Sciatic nerve (tissue), 2 donors: Measurements from ENCODE around the gene EEF1E1. TPM values are rescaled to one million over a fixed set of nuclear protein-coding genes. Genes with fewer than 3 reads are reported as not detected.

ENCODE experiments used
- ATAC-seq: fragments of 200-7000 bp; cut with Tn5 transposase; one replicate; pipeline ENCODE4 v1.9.1; 2020; ENCODE audit warnings: mild to moderate bottlenecking, moderate library complexity
- DNase-seq: peaks from one replicate; pipeline ENCODE4 v3.0.0-alpha.2; 2020; ENCODE audit warnings: low spot score
- intact Hi-C: fragments of 100-400 bp; cut with DNase I; formaldehyde crosslinking; loops from one replicate; pipeline ENCODE4 v1.14.2; 2022
- total RNA-seq: library from RNA; stranded (reverse); fragmentation: NEBNext Ultra II Directional; extraction: Animal tissue kit (Norgen Biotek cat#: 25700); gene quantifications from one replicate; pipeline ENCODE4 v1.2.1, GENCODE V29; 2021
- donor health status: DM: no; HTN: no; CAD: no.
- donor health status: DM: no; HTN: no; CAD: no.

The EEF1E1 gene
- 13.2 TPM for total RNA-seq

DNA sequence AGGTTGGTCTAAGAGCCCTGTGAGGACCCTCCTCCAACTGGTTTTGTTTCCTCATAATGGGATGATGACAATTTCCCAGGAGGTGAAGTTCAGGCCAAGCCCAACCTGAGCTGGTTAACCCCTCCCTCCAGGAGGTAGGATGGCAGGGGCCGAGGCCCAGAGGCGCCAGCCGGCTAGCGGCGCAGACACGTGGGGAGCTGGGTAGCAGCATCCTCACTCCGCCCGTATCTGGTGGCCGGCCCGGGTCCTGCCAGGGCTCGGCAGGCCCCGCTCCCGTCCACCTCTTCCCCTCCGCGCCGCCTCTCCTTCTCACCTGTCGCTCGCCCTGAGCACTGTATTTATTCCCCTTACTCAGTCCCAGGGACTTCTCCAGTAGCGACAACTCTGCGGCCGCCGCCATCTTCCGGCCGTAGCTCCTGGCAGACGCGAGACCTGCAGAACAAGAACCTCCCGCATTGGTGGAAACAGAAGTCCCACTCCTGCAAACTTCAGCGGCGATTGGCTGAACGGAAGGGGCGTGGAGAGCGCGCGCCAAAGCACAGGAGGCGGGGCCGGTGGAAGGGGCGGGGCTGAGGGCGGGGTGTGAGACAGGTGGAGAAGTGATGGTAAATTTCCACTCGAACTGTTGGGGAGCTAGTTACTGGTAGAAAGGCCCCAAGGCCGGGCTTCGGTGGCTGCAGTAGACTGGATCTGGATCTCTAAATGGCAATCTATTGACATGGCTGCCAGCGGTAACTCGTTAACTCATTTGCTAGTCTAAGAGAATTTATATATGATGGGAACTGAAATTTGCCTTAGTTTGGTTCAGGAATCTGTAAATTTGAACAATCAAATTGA, at the start of gene EEF1E1:
Gene EEF1E1, minus strand, starts transcription at position 427 of the 837 bp plus-strand sequence. Its CDS starts 27 bp downstream, at position 400.
- peak; percentile 95 for DNase-seq
- peak; percentile 100 for ATAC-seq
- intact Hi-C loops, result no loop called here

GRCh38 chr6:8149350-8149749, 47.0 kb upstream of the EEF1E1 start:
- ATAC-seq (no peak), DNase-seq (no peak)
- intact Hi-C loops, result no loop called here

DNA sequence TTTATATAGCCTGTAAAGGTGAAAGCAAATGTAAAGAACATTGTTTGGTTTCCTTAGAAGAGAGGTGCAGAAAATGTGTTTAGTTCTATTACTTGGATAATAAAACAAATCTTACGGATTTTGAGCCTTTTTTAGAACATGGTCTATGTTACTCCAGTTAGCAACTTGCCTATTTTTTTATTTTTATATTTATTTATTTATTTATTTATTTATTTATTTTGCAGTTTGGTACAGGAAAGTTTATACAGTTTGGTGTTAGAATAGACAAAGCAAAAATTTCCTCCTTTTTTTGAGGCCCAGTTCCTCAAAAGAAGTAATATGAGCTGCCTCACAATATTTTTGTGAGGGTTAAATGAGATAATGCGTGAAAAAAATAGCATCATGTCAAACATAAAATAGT, 41.6 kb upstream of the EEF1E1 start:
- ATAC-seq (no peak), DNase-seq (no peak)
- intact Hi-C loops, result no loop called here

DNA sequence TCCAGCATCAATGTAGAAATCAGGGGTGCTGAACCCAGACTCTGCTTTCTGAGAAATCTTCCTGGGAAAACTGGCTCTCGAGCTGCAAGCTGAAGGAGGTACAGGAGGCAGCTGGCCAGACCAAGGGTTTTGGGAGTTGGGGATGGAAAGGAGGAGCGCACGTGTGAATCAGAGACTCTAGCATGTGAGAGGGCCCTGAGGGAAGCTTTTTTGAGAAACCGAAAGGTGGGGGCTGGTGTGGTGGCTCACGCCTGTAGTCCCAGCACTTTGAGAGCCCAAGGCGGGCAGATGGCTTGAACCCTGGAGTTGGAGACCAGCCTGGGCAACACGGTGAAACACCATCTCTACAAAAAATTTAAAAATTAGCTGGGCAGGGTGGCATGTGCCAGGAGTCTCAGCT, 37.1 kb upstream of the EEF1E1 start:
- ATAC-seq (no peak), DNase-seq (no peak)
- intact Hi-C loops, result no loop called here

DNA sequence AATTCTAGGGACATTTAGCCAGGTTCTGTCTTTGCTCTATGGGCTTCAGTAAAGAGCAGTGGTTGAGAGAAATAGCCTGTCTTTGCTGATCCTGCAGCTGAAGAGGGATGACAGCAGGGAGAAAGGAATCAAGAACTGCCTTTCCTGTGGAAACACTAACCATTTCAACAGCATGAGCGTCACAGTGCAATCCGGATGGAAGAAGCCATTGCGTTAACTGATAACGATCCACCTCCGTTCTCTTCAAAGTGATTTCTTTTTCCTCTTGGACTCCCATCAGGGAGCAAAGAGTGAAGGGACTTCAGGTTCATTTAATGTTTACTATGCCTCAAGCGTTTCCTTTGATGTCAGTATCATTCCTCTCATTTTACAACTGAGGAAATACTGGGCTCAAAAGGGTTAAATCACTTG, 35.2 kb upstream of the EEF1E1 start:
- DNase-seq (no peak), ATAC-seq (no peak)
- intact Hi-C loops, result no loop called here

DNA sequence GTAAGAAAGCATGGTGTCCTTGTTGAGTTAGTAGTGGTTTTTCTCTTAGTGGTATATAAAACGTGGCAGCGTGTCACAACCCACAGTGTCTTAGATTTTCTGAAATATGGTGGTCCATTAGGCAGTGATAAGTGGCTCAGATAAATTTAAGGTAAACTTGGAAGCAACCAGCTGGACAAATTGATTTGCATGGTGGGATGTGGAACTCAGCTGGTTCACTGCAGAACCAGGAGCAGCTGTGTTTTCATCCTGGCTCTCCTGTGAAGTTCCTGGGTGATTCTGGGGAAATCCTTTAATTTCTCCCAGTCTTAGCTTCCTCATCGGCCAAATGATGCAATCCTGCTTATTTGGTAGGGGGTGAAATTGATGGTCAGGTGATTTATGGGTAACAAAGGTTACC, 32.9 kb upstream of the EEF1E1 start:
- DNase-seq (no peak), ATAC-seq (no peak)
- intact Hi-C loops, result no loop called here

DNA sequence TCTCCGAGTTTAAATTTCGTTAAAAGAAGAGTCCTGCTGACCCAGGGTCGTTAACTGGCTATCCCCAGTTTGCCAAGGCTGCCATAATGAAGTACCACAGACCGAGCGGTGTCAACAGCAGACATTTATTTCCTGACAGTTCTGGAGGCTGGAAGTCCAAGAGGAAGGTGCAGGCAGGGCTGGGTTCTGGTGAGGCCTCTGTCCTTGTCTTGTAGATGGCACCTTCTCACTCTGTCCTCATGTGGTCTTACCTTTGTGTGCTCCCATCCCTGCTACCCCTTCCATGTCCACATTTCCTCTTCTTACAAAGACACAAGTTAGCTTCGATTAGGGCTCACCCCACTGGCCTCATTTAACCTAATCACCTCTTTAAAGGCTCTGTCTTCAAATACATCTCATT, 29.8 kb upstream of the EEF1E1 start:
- intact Hi-C loops, result no loop called here
- no peak for DNase-seq
- ATAC-seq, result no peak

DNA sequence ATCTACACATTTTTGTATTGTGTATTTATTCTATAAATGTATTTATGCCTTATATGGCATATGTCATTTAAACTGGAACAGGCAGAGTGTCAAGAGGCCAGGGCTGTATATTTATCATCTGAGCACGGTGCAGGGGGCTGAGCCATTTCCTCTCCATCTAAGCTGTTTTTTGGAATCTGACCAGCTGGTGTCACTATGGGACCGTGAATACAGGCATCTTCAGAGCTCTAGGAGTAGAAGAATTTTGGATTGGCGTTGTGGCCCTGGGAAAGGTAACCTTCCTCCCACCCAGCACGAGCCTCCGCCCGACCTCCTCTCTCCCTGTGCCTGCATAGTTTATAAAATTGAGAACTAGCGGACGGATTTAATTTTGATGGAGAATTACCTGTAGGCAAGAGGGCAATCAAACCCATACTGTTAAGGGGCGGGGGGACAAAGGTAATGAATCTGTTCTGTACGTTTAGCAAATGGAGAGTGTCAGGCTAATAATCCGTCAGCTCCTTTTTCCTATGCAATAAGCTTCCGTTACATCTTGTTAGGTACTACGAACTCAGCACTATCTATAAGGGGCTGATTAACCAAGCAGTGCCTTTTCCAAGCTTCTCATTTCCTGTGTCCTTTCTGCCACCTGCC, 29.0 kb upstream of the EEF1E1 start:
- peak; percentile 68 for ATAC-seq
- intact Hi-C loops, result no loop called here
- no peak for DNase-seq

- ATAC-seq, result peak; percentile 26
- intact Hi-C loops, result no loop called here
Observed at GRCh38 chr6:8130399-8130798, 28.1 kb upstream of the EEF1E1 start.

GRCh38 chr6:8123236-8123635, 20.9 kb upstream of the EEF1E1 start:
- no peak for DNase-seq
- intact Hi-C loops, result no loop called here
- ATAC-seq, result no peak

More at GRCh38 chr6:8130399-8130798, 28.1 kb upstream of the EEF1E1 start:
- no peak for DNase-seq

DNA sequence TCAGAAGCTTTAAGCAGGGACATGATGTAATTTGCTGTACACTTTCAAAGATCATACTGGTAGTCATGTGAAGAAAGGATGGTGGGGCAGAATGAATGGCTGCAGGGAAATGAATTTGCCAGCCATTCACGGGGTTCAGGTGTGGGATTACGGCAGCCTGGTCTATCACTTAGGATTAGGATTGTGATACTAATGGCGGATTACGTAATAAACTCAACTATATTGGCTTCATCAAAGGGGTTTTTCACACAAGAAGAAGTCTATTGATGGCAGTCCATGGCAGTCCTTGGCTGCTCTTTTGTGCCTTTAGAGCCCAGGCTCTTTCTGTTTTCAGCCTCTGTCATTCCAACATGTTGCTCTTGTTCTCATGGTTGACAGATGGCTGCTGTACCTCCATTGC, 12.6 kb upstream of the EEF1E1 start:
- intact Hi-C loops, result no loop called here

DNA sequence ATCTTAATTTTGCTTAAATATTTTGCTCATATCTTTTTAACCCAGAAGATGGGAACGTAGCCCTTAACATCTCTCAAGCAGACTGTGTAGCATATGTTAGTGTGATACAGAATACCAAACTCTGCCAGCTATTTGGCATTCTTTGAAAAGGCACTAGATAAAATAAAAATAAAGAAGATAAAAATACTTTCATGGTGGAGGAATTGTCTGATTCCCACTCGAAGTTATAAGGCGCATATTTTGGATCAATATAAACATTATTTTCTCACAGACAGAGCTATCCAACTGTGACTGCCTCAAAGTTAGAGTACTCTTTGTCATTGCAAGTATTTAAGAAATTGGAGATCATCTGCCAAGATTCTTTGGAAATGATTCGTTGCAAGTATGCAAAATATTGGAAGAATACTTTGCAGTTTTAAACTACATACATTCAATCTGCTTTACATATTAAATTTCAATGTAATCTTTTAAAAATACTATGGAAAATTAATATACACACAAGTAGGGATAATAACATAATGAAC, 10.8 kb upstream of the EEF1E1 start:
- no peak for DNase-seq
- intact Hi-C loops, result no loop called here
- no peak for ATAC-seq

More for the DNA sequence above, 12.6 kb upstream of the EEF1E1 start:
- ATAC-seq (no peak), DNase-seq (no peak)

GRCh38 chr6:8110725-8111124, 8.4 kb upstream of the EEF1E1 start:
- intact Hi-C loops, result no loop called here
- DNase-seq (no peak), ATAC-seq (no peak)

GRCh38 chr6:8110117-8110721, 7.9 kb upstream of the EEF1E1 start:
- intact Hi-C loops, result no loop called here
- DNase-seq (no peak), ATAC-seq (no peak)

DNA sequence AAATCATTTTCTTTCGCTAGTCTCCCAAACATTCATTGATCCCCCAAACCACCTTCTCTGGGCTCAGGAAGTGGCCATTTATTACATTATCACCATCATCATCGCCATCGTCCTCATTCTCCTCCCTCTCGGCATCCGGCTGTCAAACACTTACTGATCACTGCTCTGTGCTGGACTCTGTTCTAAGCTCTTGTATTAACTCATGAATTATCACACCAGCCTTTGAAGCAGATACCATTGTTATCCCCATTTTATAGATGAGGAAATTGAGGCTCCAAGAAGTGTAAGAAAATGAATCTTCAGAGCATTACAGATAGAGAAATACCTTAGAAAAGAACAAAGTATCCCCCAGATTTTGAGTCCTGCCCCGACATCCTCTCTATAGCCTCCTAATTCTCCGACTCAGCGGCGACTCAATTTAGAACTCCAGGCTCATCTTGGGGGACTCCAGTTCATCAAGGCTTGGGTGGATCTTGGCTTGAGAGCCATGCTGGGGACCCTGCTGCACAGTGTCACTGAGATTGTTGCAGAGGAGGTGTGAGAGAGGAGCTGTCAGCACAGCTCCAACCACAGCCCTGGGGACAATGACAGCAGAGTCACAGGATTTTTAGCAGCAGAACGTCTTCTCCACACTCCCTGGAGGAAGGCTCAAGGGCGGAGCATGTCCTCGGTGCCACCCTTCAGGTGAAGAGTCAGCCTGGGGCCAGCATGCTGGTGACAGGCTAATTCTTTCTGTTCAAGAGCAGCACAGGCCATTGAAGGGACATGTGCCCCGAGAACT, 6.6 kb upstream of the EEF1E1 start:
- no peak for DNase-seq
- ATAC-seq, result no peak
- intact Hi-C loops, result no loop called here

DNA sequence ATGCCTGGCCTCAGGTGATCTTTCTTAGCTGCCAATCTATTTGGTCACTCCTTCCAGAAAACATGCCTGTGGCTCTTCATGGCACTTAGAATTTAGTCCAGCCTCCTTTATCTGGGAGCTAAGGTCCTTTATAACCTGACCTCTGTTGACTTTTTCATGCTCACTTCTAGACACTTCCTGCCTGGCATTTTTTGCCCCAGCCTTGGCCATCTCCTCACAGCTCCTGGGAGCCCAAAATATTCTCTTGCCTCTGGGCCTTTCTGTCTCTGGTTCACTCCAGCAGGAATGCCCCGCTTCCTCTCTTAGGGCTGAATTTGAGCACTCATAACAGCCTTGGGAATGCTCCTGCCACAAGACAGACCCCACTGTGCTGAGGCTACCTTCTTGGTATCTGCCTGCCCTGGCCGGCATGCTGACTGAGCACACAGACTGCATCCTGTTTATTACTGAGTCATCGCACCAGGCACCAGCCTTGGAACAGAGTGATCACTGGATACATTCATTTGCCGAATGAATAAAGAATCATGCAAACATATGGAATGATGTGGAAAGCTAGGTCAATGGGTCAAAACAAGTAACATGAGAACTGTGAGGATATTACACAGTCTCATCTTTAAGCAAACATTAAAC, 5.8 kb upstream of the EEF1E1 start:
- DNase-seq (no peak), ATAC-seq (no peak)
- intact Hi-C loops, result no loop called here

- ATAC-seq (no peak), DNase-seq (no peak)
- intact Hi-C loops, result no loop called here
Observed at GRCh38 chr6:8105791-8106190, 3.4 kb upstream of the EEF1E1 start.

GRCh38 chr6:8103726-8104125, 1.4 kb upstream of the EEF1E1 start:
- ATAC-seq (no peak), DNase-seq (no peak)
- intact Hi-C loops, result no loop called here
